Esophagus mucosa (tissue), 1 donor: ENCODE measurements around the gene DPP6. TPM values are rescaled to one million over a fixed set of nuclear protein-coding genes. Genes with fewer than 3 reads are reported as not detected.

Experiments
- ATAC-seq: fragments of 200-7000 bp; cut with Tn5 transposase; one replicate; pipeline ENCODE4 v1.9.1; 2020
- total RNA-seq: library from RNA; stranded (reverse); gene quantifications from one replicate; pipeline ENCODE4 v1.2.4, GENCODE V29; 2023
- donor health status: DM: yes; HTN: yes; CAD: no.

The DPP6 gene
- total RNA-seq, 1 donor from 2014 or later, result 0.12 TPM

- no peak for ATAC-seq
Observed at GRCh38 chr7:154736389-154736788, 684.2 kb downstream of the DPP6 start.

DNA sequence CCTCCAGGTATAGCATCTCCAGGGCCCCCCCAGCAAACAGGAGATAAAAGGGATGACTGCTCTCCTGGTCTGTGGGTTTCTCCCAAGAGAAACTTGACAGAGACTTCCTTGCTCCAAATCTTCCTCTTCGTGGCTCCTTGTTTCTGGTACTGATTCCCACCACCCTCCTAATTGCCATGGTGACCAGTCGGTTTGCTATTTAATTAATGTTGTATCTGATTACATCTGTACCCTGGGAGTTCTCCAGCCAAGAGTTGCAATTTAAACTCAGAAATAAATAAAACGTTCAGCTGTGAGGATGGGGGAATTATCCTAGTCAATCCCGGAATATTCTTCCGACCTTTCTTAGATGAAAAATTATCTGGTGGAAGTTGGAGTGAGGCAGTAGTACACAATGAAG is 686.0 kb downstream of the DPP6 start:
- no peak for ATAC-seq

- no peak for ATAC-seq
Observed at GRCh38 chr7:154741131-154741530, 688.9 kb downstream of the DPP6 start.

- ATAC-seq, result no peak
Observed at GRCh38 chr7:154743206-154743605, 691.0 kb downstream of the DPP6 start.

GRCh38 chr7:154744256-154744860 is 692.2 kb downstream of the DPP6 start:
- no peak for ATAC-seq

DNA sequence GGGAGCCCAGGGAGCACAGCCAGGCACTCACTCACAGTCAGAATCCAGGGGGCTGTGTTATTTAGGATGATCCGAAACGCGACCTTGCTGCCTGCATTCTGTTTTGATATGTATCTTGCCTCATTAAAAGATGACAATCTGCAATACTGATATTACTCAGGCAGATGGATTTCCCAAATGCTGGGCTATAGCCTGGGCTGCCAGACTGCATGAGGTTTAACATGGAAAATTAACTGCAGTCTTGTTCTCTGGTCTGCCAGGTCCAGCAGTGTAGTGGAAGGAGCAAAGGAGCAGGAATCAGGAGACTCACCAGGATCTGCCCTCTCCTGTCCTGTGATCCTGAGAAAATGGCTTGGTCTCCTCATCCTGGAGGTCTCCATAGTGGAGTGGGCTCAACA is 692.7 kb downstream of the DPP6 start:
- ATAC-seq, result no peak

DNA sequence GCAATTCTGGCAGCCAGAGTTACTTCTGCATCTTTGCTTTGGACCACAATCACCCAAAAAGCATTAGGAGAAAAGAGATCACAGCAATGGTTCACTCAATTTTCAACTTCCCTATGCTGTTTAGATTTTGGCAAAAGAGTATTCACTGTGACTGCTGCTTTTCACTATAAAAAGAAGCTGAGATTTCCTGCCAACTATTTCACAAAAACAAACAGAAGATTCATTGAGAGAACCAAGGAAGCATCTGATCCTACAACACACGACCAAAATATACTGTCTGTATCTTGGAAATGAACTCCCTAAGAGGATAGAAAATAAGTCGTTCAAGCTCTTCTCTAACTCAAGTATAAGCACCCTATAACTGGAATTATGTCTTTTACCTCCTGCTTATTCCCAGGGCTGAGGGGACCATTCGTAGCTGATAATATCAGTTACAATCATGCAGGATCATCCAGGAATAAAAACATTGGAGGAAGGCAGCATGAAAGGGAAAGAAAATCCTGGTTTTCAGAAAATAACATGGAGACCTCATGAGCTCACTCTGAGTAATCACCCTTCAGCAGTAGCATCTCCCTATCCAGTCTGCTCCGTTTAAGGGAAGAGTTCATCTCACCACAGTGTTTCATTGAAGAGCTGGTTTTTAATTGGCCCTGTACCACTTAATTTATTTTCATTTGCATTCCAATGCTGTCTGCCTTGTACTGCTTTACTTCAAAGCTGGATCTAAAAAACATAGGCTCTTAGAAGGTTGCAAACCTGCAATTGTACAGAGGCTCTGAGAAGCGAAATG is 694.6 kb downstream of the DPP6 start:
- ATAC-seq, result no peak

GRCh38 chr7:154748089-154748786 is 696.0 kb downstream of the DPP6 start:
- ATAC-seq, result no peak

GRCh38 chr7:154750353-154750801 is 698.2 kb downstream of the DPP6 start:
- no peak for ATAC-seq

DNA sequence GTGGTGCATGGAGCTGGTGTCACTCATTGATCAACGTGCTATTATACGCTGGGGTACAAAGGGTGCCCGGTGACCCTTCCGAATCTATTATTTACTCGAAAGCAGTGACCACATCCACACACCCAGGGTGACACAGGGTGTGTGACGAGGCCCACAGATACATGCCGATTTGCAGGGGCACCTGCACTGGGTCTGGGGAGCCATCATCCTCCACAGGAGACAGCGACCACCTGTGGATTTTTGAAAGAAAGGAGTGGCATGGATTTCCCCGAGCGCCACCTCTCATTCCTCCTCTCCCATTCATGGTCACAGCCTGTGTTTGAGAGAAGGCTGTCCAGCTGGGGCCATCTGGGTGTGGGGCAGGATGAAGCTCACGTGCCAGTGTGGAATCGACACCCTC is 701.0 kb downstream of the DPP6 start:
- no peak for ATAC-seq

DNA sequence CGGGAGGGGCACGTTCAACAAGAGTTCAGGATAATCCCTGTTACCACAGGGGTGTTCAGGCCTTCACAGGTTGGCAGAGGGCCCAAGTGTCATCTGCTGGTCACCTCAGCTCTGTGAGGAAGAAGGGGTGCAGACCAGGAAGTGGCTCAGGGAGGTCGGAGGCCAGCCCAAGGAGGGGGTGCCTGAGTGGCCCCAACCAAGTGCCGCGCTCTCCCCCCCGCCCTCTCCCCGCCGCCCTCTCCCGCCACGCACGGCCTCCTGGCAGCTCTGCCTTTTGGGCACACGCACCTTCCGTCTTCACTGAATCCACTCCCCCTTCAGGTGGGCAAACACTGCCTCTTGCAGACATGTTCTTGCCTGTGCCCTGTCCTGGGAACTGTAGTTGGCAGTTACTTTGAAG is 705.6 kb downstream of the DPP6 start:
- ATAC-seq, result no peak

DNA sequence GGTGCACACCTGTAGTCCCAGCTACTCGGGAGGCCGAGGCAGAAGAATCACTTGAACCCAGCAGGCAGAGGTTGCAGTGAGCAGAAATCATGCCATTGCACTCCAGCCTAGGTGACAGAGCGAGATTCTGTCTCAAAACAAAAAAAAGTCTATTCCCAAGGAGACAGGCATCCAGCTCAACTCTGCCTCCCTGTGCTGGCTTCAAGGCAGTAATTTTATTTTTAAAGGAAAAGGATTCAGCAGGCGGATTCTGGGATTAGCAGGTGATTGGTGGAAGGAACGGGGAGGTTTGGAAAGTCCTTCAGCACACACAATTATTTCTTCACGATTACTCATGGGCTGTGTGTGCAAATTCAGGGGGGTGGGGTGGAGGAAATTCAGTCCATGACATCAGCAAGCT is 707.8 kb downstream of the DPP6 start:
- ATAC-seq, result no peak

- ATAC-seq, result no peak
Observed at GRCh38 chr7:154765118-154765517, 712.9 kb downstream of the DPP6 start.

- no peak for ATAC-seq
Observed at GRCh38 chr7:154767142-154767541, 714.9 kb downstream of the DPP6 start.

GRCh38 chr7:154767821-154768415 is 715.7 kb downstream of the DPP6 start:
- no peak for ATAC-seq

- ATAC-seq, result no peak
Observed at GRCh38 chr7:154769001-154769400, 716.8 kb downstream of the DPP6 start.

GRCh38 chr7:154769527-154769926 is 717.3 kb downstream of the DPP6 start:
- ATAC-seq, result no peak

- ATAC-seq, result no peak
Observed at GRCh38 chr7:154770361-154770760, 718.2 kb downstream of the DPP6 start.

GRCh38 chr7:154770962-154771361 is 718.8 kb downstream of the DPP6 start:
- ATAC-seq, result no peak

DNA sequence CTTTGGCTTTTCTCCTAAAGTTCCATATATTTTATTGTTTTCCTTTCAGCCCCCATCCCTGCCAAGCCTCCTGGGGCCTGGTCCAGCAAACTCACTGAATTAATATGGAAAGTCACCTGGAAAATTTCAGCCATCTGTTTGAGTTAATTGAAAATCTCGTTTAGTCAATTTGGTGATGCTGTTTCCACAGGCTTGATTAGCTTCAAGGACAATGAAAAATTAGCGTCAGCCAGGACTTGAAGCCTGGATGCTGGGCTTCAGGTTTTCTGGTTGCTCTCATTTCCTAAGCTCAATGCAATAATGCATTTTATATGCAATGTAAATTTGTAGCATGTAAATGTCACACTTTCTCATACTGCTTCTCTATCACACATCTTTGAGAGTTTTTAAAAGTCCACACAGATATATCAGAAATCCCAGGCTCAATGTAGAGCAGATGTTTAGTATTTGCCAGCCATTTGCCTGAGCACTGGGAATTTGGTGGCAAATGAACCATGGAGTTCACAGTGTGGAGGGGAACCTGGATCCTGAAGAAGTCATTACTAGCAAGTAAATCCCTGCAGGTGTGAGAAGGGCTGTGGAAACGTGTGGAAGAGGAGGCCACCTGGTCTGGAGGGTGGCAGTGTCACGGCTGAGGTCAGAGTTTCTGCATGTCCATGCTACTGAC is 722.2 kb downstream of the DPP6 start:
- ATAC-seq, result no peak

DNA sequence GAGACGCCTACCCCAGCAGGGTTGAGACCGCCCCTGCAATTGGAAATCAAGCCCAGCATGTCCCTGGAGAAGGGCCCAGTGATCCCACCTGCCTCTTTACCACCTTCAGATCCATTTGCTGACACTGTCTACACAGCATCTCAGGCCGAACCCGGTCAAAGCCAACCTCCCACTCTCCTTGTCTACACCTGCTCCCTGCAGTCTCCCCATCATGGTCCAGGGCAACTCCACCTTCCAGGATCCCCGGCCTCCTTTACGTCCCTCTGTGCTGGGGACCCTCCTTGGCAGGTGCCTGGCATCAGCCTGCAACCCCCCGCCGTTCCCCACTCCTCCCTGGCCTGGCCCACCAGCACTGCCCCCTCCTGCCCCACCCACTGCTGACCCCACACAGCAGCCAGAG is 723.5 kb downstream of the DPP6 start:
- no peak for ATAC-seq

DNA sequence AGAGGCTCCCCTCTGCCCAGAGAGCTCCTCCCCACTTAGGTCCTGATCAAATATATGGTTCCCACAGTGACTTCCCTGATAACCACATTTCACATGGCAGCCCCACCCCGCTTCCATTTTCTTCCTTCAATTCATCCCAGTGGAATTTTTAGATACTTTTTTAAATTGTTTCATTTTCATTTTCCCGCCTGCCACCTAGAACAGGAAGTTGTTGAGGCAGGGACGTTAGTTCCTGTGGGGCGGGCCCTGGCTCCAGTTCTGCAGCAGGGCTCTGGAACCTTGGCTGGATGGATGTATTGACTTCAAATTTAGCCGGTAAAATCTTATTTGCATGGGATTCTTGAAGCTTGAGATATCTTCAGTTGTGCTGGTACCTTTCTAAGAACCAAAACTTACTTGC is 724.2 kb downstream of the DPP6 start:
- ATAC-seq, result no peak

DNA sequence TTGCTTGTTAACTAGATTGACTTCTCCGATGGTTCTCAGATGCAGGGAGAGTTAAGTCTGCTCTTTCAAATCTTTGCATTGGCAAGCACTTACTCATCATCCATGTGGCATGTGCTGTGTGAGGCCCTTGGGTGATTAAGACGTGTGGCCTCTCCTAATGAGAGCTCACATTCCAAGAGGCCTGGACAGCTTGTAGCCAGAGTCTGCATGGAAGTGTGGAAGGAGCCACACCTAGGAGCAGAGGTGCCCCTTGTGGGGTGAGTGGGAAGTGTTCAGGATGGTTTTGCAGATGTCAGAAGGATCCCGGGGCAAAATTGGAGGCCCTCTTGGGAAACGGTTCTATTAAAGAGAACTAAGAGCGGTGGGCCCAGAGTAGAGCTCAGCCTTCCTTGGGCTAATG is 724.8 kb downstream of the DPP6 start:
- no peak for ATAC-seq
